HG03342 (cell line): ENCODE results near the gene VPS26B.
"Not testable (repeated sequence)": the region's sequence is repeated elsewhere in the genome, so short reads cannot be mapped to it uniquely, and the experiment has no call there.

Source experiments
- ATAC-seq: cut with Tn5 transposase; IDR thresholded peaks from one replicate; pipeline ENCODE4 v1.9.1; 2021; ENCODE audit warnings: mild to moderate bottlenecking, moderate library complexity; ENCODE audit not compliant: unreplicated experiment

The VPS26B gene

DNA sequence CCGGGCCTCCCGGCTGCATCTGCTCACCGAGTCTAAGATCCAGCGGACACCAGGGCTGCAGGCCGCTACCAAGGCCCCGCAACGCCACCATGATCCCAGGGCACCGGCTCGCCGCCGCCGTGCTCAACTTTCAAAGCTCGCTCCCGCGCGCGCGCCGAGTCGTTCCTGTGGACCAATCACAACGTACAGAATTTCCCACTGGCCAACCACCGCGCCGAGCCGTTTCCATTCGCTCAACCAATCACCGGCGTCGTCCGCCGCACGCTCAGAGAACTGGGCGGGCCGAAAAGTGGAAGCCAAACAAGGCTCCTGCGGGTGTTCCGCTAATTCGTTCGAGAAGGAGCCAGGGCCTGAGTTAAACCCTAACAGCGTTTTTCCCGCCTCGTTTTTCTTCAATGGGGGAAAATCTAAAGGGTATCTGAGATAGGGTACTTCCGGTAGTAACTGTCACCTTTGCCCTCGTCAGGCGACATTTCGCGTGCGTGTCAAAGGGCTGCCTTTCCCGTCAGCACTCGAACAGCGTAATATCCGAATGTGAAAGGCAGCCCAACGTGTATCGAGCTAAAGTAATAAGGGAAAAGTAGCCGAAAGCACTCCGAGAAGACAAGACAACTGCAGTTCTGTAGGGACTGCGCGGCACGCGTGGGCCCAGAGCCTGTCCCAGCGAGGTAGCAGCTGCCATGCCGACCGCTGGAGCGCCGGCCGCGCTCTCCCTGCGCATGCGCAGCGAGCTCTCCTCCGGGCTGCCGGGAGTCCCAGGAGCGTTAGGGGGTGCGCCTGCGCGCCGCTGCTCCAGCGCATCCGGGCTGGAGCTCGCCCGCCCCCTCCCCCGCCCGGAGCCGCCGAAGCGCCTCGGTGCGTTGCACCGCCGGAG is at the start of gene VPS26B, which contains the start of gene NCAPD3:
VPS26B (plus strand) TSS at position 836 of the 874 bp plus-strand sequence. CDS start 452 bp downstream, outside the sequence.
NCAPD3 (minus strand) TSS at position 132 of the 874 bp plus-strand sequence; CDS start at position 91, 41 bp downstream.
- ATAC-seq, result peak; percentile 77

DNA sequence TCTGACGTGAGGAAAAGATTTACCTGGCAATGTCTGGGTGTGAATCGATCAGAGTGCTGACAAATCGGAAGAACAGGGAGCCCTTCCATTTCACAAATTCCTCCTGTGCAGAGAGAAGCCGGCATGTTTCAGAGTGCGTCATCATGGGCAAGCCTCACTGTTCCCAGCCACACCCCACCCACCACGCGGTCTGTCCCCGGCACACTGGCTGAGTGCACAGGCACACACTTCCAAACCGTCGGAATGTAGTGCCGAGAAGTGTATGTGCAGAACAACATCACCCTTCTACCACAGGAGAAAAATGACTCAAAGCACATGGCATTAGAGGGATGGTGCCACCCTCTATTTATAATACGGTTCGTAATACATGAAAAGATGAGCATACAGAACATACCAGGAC is 48.2 kb upstream of the VPS26B start:
- no peak for ATAC-seq

DNA sequence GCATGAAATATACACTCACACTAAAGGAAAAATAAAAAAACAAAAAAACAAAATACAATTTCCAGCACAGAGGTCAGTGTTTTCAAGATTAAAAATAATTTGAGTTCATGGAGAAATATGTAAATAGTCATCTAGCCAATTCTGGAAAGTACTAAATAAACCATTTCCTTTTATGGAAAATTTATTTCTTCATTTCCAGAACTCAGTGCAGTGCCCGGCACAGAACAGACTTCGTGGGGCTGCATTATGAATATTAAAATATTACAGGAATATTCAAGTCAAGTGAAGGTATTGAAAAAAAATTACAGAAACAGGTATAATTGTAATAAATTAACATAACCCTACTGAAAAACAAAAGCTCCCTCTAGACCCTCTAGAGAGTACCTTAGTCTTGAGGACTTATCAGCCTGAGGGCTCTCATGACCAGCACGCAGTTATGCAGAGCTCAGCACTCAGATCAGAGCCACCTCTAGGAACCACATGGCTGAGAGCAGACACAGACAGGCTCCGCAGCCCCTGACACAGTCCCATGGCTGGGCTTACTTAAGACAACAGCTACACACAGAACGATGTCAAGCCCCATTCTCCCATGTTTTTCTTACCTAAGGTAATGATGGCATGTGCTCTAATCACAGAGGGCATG is 46.3 kb upstream of the VPS26B start:
- no peak for ATAC-seq

DNA sequence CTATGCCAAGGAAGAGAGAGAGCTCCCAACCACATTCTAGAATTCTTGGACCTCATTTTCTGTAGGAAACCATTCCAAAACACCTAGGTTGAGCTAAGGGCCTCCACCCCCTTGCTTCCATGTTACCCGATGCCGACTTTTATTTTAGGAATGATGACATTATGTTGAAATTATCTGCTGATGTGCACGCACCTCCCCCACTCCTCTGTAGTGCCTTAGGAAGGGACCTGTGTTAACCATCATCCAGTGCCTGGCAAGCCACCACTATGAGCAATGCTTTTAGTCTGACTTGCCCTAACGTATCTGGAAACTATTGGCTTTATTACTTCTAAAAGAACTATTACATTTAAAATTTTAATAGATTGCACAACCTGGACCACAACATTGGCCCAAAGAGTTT is 42.8 kb upstream of the VPS26B start:
- no peak for ATAC-seq

DNA sequence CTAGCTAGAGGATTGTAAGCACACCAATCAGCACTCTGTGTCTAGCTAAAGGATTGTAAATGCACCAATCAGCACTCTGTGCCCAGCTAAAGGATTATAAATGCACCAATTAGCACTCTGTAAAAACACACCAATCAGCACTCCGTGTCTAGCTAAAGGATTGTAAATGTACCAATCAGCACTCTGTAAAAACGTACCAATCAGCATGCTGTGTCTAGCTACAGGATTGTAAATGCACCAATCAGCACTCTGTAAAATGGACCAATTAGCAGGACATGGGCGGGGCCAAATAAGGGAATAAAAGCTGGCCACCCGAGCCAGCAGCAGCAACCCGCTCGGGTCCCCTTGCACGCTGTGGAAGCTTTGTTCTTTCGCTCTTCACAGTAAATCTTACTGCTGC is 36.4 kb upstream of the VPS26B start:
- ATAC-seq, result not testable (repeated sequence)

DNA sequence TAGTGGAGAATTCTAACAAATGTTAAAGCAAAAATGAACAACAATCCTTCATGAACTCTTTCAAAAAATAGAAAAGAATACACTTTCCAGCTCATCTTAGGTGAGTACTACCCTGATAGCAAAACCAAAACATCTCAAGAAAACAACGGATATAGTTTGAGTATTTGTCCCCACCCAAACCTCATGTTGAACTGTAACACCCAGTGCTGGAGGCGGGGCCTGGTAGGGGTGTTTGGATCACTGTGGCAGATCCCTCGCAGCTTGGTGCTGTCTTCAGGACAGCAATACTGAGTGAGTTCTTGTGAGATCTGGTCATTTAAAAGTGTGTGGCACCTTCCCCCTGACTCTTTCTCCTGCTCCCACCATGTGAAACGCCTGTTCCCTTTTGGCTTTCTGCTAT is 27.7 kb upstream of the VPS26B start:
- no peak for ATAC-seq

DNA sequence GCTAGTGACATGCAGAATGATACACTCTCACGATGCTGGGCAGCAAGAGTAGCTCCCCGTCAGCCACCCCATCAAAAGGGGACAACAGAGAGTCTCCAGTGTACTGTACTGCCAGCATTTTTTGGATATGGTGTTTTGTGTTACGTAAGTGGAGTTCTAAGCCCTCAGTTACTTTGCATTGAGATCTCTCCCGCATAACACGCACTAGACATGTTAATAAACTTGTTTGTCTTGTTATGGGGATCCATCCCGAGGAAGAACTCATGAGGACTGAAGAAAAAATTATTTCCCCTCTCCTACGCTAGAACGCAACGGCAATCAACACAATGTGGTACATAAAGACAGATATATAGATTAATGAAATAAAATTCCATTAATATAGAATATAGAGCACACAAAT is 24.9 kb upstream of the VPS26B start:
- ATAC-seq, result no peak

DNA sequence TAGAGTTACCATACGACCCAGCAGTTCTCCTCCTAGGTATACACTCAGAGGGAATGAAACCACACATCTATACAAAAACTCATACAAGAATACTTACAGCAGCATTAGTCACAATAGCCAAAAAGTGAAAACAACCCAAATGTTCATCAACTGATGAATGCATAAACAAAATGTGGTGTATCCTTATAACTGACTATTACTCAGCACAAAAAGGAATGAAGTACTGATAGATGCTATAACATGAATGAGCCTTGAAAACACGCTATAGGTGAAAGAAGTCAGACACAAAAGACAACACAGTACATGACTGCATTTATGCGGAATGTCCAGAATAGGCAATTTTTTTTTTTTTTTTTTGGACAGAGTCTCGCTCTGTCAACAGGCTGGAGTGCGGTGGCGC is 23.8 kb upstream of the VPS26B start:
- no peak for ATAC-seq

DNA sequence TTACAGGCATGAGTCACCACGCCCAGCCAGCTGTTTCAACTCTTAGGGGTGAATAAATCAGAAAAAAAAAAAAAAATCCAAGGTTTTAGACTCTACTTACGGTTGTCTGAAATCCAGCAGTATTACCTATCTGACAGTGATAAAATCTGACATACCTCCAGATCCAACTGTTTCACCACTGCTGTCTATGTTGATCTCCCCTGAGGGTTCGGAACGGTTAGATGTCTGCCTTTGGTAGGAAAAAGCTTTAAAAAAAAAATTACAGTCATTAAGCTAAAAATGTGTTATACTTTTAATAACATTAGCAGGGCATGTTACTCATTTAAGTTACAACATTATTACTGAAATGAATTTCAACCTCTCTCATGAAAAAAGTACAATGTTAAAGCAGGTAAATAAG is 21.8 kb upstream of the VPS26B start:
- ATAC-seq, result no peak

DNA sequence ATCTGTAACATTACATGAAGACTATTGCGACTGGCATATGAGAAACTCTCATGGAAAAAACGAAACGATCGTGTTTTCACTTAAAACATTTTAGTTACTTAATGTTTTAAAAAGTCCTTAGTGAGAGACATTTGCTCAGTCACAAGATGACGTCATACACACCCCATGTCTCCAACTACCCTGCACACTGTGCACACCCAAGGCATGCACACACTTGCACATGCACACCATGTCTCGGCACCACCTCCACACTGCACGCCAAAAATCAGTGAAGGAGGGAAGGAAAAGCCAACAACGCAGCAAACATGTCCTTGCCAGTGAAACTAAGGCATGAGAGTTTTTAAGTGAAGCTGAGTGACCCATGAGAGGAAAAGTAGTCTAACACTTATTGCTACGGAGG is 18.7 kb upstream of the VPS26B start:
- ATAC-seq, result no peak

DNA sequence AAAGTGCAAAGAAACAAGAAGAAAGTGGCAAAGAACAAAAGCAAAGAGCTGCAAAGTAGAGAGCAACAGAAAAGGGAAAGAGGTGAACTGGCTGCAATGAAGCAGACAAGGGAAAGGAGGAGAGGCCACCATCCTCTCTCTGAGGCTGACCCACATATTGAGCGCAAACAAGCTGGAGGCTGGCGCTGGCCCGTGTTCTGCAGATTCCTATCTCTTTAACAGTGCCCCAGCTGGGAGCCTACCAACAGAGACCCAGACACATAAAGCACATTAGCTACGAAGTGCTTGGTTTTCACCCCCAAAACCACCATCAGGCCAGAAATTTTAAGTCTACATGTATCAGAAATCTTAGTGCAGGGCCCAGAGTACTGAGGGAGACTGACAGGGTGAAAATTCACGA is 18.3 kb upstream of the VPS26B start:
- ATAC-seq, result no peak

DNA sequence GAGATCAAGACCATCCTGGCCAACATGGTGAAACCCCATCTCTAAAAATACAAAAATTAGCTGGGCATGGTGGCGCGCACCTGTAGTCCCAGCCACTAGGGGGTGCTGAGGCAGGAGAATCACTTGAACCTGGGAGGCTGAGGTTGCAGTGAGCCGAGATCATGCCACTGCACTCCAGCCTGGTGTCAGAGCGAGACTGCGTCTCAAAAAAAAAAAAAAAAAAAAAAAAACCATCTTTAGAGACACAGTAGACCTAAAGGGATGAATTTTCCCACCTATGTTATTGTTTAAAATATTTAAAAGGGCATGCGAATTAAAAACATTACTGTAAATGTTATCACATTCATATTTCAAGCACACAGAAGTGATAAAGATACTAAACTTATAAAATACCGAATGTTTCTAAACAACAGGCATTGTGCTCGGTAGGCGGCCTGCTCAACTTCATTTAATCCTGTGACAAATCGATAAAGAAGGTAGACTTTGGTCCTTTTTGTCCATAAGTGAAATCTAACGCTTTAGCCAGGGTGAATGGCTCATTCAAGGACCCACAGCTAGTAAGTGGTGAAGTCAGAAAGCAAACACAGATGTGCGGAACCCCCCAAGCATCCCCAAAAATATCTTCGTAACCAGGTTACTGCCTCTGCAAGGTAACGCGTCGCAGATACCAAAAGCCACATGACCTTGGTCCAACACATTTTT is 16.8 kb upstream of the VPS26B start:
- no peak for ATAC-seq

DNA sequence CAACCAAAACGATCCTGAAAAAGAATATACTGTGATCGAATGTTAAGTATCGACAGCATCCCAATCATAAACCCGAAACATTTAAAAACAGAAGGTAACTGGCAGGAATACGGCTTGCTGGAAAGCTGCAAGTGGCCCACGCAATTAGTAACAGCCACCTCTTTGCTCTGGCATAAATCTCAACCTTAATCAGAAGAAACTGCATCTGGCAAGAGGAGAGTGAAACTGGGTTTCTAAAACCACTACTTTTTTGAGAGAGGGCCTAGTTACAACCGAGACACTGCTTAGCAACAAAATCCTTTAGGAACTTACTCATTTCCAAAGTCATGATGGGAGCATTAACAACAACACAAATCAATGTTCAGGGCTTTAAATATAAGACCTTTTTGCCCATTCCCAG is 8.6 kb upstream of the VPS26B start:
- no peak for ATAC-seq

DNA sequence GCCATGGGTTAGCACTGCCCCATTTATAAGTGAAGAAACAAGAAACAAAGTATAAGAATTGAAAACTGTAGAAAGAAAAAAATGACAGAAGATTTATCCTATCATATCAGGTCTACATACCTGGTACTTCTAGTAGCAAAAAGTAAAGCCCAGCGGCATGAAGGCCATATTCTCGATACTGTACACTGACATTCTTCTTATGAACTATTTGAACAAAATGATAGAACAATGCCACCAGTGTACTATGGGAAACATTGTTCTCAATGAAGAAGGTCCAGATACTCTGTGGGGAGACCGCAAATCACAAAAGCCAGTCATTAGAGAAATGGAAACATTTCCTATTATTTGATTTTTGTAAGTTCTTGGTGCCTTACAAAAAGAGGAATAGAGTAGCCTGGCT is 7.7 kb upstream of the VPS26B start:
- no peak for ATAC-seq

DNA sequence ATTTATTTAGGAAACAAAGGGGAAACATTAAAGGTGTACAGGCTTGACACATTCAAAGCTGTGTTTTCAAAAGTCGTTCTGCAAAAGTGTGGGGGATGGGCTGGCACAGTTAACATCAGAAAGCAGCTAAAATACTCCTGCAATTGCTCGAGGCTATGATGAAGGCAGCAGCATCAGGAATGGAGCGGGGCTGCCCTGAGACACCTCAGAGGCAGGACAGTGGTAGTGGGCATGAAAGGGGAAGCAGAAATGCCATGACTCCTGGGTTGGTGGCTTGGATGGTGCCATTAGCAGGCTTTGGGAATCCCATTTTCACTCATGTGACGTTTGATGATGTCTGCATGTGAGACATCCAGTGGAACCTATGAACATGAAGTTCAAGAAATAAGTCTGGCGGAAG is 1.4 kb upstream of the VPS26B start:
- ATAC-seq, result no peak

DNA sequence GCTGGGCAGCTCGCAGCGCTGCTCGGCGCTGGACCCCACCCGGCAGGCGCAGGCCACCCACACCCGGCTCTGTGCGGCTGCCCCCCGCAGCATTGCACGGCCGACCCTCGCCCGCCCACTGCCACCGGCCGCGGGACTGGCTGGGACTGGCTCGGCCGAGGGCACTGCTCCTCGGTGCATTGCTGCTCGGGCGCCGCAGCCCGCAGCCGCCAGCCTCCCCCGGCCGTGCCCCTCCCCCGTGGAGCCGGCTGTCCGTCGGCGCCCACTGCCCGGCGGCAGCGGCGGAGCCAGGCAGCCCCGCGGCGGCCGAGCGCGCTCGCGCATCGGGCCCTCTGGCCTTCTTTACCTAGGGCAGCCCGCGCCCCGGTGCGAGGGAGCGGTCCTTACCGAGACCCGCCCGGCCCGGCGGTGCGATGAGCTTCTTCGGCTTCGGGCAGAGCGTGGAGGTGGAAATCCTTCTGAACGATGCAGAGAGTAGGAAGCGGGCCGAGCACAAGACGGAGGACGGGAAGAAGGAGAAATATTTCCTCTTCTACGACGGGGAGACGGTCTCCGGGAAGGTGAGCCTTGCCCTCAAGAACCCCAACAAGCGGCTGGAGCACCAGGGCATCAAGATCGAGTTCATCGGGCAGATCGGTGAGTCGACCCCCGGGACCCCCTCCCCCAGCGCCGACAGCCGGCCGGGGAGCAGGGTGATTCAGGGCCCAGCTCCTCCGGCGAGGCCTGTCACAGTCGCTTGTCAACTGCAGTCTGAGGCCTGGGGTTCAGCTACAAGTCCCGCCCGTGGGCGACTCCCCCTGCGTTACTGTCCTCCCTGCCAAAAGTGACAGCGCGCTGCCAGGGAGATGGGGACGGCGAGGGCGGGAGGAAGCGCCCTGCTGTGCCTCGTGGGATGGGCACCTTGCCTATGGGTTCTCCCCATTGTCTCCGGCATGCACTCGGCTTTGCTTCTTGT is 516 bp downstream of the VPS26B start:
- peak; percentile 17 for ATAC-seq

DNA sequence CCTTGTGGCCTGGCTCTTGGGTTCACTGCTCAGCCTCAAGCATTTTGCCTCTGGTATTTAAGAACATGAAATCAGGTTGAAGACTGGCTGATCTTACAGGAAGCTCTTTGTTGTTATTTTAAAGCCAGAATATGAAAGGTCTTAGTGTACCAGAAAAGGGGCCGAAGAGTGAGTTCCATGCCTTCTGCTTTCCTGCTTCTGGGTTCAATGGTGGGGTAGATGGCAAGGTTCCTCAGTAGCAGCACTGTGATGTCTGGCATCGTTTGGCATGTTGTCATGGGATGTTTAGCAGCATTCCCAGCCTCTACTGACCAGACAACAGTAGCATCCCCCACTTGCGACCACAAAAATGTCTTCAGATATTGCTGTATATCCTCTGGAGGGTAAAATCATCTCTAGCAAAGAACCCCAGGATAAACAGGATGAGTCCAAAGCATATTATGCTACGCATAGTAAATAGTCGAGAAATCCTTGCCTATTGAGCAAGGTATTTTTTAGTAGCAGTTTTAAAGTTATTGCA is 2.4 kb downstream of the VPS26B start:
- no peak for ATAC-seq

DNA sequence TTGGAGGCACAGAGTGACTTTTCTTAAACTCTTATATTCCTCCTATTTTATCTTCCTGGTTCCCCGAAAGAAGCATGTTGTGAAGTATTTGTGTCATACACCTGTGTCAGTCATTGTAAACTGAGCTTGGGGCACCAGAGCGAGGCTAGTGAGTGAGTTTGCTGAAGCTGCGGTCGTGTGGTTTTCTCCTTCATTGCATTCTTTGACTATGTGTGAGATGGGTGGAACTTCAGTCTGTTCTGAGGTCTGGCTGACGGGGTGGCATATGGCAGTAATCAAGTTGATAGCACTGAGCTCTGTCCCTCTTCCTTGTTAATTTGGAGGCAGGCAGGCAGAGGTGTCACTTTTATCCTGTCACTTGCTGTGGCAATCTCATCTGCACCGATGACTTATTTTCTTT is 4.2 kb downstream of the VPS26B start:
- ATAC-seq, result peak; percentile 55

DNA sequence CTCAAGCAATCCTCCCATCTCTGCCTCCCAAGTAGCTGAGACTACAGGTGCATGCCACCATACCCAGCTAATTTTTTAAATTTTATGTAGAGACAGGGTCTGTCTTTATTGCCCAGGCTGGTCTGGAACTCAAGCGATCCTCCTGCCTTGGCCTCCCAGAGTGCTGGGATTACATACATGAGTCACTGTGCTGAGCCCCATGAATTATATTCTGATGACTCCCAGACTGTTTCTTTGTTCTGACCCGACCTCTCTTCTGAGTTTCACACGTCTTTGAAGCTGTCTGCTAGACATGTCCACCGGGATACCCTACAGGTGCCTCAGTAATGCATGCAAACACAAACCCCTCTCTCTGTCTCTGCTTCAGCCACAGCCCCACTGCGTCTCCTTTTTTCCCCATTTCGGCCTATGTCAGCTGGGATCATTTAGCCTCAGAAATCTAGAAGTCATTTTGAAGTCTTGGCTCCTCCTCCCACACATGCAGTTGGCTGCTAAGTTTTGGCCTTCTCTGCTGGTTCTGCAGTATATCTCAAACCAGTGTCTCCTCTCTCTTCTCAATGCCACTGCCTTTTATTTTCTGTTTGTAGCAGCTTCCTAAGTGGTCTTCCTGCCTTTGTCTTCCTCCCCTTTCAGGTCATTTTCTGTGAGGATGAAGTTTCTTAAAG is 4.8 kb downstream of the VPS26B start:
- ATAC-seq, result no peak

DNA sequence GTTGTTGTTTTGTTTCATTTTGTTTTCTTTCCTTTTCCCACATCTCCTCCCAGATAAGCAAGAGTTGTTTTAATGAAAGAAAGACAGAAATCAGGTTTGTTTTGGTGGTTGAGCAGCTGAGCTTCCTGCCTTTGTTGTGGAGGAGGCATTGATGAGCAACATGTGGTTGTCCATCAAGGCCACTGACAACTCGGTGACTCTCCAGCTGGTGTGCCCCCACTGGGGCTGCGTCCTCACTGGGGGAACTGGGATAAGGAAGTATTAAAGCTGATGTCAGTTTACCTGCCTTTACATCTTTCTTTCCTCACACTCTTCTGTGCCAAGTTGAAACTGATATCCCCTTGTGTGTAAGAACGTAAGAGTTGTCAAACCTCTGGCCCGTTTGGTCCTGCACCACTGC is 5.9 kb downstream of the VPS26B start:
- ATAC-seq, result no peak
